OCI-M2 (cell line): ENCODE results near the gene SLC44A4.
A peak's percentile ranks its signal among the peaks of the same experiment; 100 is the strongest.
"Not testable (repeated sequence)": the region's sequence is repeated elsewhere in the genome, so short reads cannot be mapped to it uniquely, and the experiment has no call there.

Experiments used
- DNase-seq: peaks from one replicate; lab custom pipeline; 2025; ENCODE audit not compliant: unreplicated experiment; lab: John Stamatoyannopoulos, UW

Gene SLC44A4

GRCh38 chr6:31860349-31860748 is 18.4 kb downstream of the SLC44A4 start:
- DNase-seq, result no peak

- DNase-seq, result no peak
Observed at GRCh38 chr6:31859923-31860322, 18.9 kb downstream of the SLC44A4 start.

- no peak for DNase-seq
Observed at GRCh38 chr6:31858707-31859106, 20.1 kb downstream of the SLC44A4 start.

- DNase-seq, result not testable (repeated sequence)
Observed at GRCh38 chr6:31857774-31858173, 21.0 kb downstream of the SLC44A4 start.

- not testable (repeated sequence) for DNase-seq
Observed at GRCh38 chr6:31851980-31852718, 26.6 kb downstream of the SLC44A4 start.

GRCh38 chr6:31851485-31851832 is 27.3 kb downstream of the SLC44A4 start:
- DNase-seq, result no peak

GRCh38 chr6:31850765-31851484 is 27.9 kb downstream of the SLC44A4 start:
- no peak for DNase-seq

- no peak for DNase-seq
Observed at GRCh38 chr6:31847276-31847978, 31.4 kb downstream of the SLC44A4 start.

- DNase-seq, result no peak
Observed at GRCh38 chr6:31844507-31844906, 34.3 kb downstream of the SLC44A4 start.

GRCh38 chr6:31842053-31842452 is 36.7 kb downstream of the SLC44A4 start:
- DNase-seq, result no peak

GRCh38 chr6:31839779-31840126 is 39.0 kb downstream of the SLC44A4 start:
- DNase-seq, result not testable (repeated sequence)

GRCh38 chr6:31838968-31839367 is 39.8 kb downstream of the SLC44A4 start:
- no peak for DNase-seq

GRCh38 chr6:31838114-31838553 is 40.7 kb downstream of the SLC44A4 start:
- DNase-seq, result not testable (repeated sequence)

GRCh38 chr6:31837369-31838113 is 41.3 kb downstream of the SLC44A4 start:
- no peak for DNase-seq

- no peak for DNase-seq
Observed at GRCh38 chr6:31836474-31837368, 42.1 kb downstream of the SLC44A4 start.

- no peak for DNase-seq
Observed at GRCh38 chr6:31836047-31836473, 42.7 kb downstream of the SLC44A4 start.

GRCh38 chr6:31834367-31835250 is 44.2 kb downstream of the SLC44A4 start:
- DNase-seq, result peak; percentile 94

- no peak for DNase-seq
Observed at GRCh38 chr6:31831350-31832215, 47.2 kb downstream of the SLC44A4 start.
